HG02970 (cell line): ENCODE measurements around the gene BRIP1.
"Not testable (repeated sequence)": the region's sequence is repeated elsewhere in the genome, so short reads cannot be mapped to it uniquely, and the experiment has no call there.

Source experiments
- ATAC-seq: cut with Tn5 transposase; IDR thresholded peaks from one replicate; pipeline ENCODE4 v1.9.1; 2021; ENCODE audit warnings: mild to moderate bottlenecking, moderate library complexity, moderate number of reproducible peaks; ENCODE audit not compliant: unreplicated experiment, low FRiP score

BRIP1 gene

DNA sequence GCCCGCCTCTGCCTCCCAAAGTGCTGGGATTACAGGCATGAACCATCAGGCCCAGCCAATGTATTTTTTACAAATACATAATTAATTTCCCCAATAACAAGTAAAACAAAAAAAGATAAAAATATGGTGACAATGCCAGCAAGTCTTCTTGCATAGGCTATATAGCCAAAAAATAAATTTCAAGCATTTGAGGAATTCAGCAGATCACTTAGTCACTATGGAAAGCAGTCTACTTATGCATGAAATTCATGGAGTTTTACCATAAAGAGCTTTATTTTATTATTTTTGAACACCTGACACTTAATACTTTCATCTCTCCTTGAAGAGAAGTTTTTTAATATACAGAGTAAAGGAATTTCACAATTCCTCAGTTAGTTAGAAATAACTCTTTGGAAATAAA is 56.4 kb downstream of the BRIP1 start:
- ATAC-seq, result no peak

GRCh38 chr17:61806081-61806828 is 57.1 kb downstream of the BRIP1 start:
- ATAC-seq, result no peak

DNA sequence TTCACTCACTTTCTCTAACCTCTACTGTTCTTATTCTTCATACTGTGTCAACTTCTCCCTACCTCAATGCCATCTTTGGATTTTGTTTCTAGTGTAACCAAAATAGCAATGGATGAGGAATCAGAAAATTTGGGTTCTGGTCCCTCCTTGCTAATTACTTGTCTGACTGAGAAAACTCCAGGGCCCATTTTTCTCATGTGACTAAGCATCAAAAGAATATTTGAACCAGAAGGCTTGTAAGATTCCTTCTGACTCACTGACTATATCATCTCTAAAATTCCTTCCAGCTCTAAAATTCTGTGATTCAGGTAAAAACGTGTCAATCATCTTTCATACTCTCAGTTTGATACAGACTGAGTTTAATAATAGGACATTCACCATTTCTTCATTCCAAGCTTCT is 57.9 kb downstream of the BRIP1 start:
- no peak for ATAC-seq

- ATAC-seq, result no peak
Observed at GRCh38 chr17:61803796-61804195, 59.5 kb downstream of the BRIP1 start.

- no peak for ATAC-seq
Observed at GRCh38 chr17:61803216-61803615, 60.1 kb downstream of the BRIP1 start.

- ATAC-seq, result no peak
Observed at GRCh38 chr17:61799812-61800484, 63.4 kb downstream of the BRIP1 start.

- ATAC-seq, result no peak
Observed at GRCh38 chr17:61797283-61797682, 66.0 kb downstream of the BRIP1 start.

- ATAC-seq, result no peak
Observed at GRCh38 chr17:61795546-61795945, 67.8 kb downstream of the BRIP1 start.

DNA sequence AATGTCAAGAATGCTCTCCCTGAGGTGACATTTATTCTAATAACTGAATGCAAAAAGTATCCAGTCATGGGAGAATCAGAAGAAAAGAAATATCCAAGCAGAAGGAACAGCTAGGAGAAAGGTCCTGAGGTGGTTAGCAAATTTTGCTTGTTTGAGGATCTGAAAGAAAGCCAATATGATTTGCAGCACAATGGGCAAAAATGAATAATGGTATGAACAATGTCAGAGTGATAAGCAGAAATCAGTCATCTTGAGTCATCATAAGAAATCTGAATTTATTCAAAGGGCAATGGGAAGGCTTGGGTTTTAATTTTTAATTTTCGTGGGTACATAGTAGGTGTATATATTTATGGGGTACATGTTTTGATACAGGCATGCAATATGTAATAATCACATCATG is 68.5 kb downstream of the BRIP1 start:
- ATAC-seq, result no peak

DNA sequence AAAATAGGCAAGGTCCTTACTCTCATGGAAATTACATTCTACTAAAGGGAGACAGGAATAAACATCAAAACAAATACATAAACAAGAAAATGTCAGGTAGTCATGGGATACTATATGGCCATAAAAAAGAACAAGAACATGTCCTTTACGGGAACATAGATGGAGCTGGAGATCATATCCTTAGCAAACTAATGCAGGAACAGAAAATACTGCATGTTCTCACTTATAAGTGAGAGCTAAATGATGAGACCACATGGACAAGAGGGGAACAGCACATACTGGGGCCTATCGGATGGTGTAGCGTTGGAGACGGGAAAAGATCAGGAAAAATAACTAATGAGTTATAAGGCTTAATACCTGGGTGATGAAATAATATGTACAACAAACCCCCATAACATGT is 69.1 kb downstream of the BRIP1 start:
- no peak for ATAC-seq

GRCh38 chr17:61793565-61793964 is 69.8 kb downstream of the BRIP1 start:
- no peak for ATAC-seq

DNA sequence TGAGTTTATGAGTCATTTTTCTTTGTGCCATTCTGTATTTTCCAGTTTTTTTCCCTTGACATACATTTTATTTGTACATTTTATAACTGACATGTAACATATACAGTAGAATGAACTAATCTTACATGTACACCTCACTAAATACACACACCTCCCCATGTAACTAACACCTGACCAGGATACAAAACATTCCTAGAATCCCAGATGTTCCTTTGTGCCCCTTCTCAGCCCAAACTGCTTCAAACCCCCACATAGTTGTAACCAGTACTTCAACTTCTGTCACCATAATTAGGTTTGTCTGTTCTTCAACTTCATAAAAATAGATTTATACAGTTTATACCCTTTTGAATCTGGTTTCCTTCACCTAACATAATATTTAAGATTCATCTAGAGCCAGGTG is 73.5 kb downstream of the BRIP1 start:
- no peak for ATAC-seq

- ATAC-seq, result no peak
Observed at GRCh38 chr17:61786088-61786487, 77.2 kb downstream of the BRIP1 start.

- no peak for ATAC-seq
Observed at GRCh38 chr17:61784510-61784909, 78.8 kb downstream of the BRIP1 start.

DNA sequence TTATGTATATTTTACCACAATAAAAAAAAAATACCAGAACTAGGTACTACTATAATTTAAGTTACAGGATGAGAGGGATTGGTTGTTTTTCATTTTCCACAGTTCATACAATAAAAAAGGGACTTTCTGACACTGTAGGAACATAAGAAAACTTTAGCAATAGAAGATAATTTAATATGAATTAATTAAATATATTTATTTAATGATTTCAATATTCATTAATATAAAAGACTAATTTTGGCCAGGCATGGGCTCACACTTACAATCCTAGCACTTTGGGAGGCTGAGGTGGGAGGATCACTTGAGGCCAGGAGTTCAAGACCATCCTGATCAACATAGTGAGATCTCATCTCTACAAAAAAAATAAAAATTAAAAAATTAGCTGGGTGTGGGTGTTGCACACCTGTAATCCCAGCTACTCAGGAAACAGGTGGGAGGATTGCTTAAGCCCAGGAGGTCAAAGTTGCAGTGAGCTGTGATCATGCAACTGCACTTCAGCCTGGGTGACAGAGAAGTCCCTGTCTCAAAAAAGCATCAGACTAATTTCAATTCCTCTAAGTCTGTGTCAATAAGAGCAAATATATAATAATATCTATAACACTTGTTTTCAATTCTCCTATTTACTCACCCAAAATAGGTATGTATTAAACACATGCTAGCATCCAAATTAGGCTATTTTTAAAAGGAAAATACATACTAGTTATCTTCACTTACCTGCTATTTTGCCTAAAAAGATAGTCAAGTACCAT is 79.6 kb downstream of the BRIP1 start:
- ATAC-seq, result no peak

DNA sequence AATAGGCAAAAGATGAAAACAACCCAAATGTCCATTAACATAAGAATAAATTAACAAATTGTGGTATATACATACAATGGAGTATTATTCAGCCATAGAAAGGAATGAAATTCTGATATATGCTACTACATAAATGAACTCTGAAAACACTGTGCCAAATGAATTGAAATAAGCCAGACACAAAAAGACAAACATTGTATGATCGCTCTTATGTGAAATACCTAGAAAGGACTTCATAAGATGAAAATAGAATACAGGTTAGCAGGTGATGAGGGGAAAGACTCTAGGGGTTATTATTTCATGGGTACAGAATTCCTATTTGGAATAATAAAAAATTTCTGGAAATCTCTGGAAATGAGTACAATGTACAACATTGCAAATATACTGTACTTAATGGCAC is 80.2 kb downstream of the BRIP1 start:
- ATAC-seq, result no peak

GRCh38 chr17:61782683-61783082 is 80.6 kb downstream of the BRIP1 start:
- ATAC-seq, result no peak

- ATAC-seq, result no peak
Observed at GRCh38 chr17:61775364-61775763, 88.0 kb downstream of the BRIP1 start.

- no peak for ATAC-seq
Observed at GRCh38 chr17:61774724-61775123, 88.6 kb downstream of the BRIP1 start.

GRCh38 chr17:61774087-61774486 is 89.2 kb downstream of the BRIP1 start:
- not testable (repeated sequence) for ATAC-seq

DNA sequence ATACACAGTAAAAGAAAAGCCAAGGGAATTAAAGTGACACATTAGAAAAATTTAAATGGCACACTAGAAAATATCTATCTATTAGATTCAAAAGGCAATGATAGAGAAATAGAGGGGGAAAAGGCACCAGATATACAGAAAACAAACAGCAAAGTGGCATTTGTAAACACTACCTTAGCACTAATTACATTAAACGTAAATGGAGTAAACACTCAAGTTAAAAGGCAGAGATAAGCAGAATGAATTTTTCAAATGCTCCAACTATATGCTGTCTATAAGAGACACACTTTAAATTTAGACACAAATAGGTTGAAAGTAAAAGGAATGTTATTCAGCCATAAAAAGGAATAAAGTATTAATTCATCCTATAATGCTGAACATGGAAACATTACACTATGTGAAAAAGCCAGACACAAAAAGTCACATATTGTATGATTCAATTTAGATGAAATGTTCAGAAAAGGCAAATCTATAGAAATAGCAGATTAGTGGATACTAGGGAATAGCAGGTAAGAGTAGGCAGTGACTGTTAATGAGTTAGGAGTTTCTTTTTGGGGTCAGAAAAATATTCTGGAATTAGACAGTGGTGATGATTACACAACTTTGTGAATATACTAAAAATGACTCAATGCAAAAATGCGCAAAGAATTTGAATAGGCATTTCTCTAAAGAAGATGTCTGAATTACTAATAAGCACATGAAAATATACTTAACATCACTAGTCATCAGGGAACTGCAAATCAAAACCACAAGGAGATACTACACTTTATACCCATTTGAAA is 92.4 kb downstream of the BRIP1 start:
- no peak for ATAC-seq
